HEK293T (cell line): Measurements from ENCODE around the gene TAP1.

Experiments
- ARNT ChIP-seq: fragments of 450-650 bp; IDR thresholded peaks from 2 replicates; pipeline ENCODE4 v1.6.1; 2017; ENCODE audit warnings: mild to moderate bottlenecking
- BHLHE40 ChIP-seq: fragments of 450-650 bp; IDR thresholded peaks from 2 replicates; pipeline ENCODE4 v1.6.1; 2016; ENCODE audit warnings: mild to moderate bottlenecking, moderate library complexity, borderline replicate concordance
- ELF4 ChIP-seq: fragments of 450-650 bp; IDR thresholded peaks from 2 replicates; pipeline ENCODE4 v1.6.1; 2017; ENCODE audit warnings: antibody characterized with exemption
- L3MBTL2 ChIP-seq: fragments of 450-650 bp; conservative IDR thresholded peaks from 2 replicates; pipeline ENCODE4 v1.6.1; 2016; ENCODE audit warnings: mild to moderate bottlenecking
- NFRKB ChIP-seq: fragments of 450-650 bp; IDR thresholded peaks from 2 replicates; pipeline ENCODE4 v1.6.1; 2016; ENCODE audit warnings: mild to moderate bottlenecking, moderate library complexity
- PKNOX1 ChIP-seq: fragments of 450-650 bp; IDR thresholded peaks from 2 replicates; pipeline ENCODE4 v1.6.1; 2016
- SP1 ChIP-seq: fragments of 450-650 bp; IDR thresholded peaks from 2 replicates; pipeline ENCODE4 v1.6.1; 2017
- TARDBP ChIP-seq: fragments of 450-650 bp; IDR thresholded peaks from 2 replicates; pipeline ENCODE4 v1.6.1; 2016
- ZNF384 ChIP-seq: fragments of 450-650 bp; IDR thresholded peaks from 2 replicates; pipeline ENCODE4 v1.6.1; 2016

GRCh38 chr6:32865724-32866443, 12.4 kb upstream of the TAP1 start:
- TF ChIP-seq L3MBTL2, result no peak
- TF ChIP-seq NFRKB, result no peak
- TF ChIP-seq TARDBP, result no peak
- no peak for TF ChIP-seq ELF4
- TF ChIP-seq ARNT, result no peak
- no peak for TF ChIP-seq SP1
- TF ChIP-seq ZNF384, result no peak
- TF ChIP-seq BHLHE40, result no peak
- TF ChIP-seq PKNOX1, result no peak
